ENCODE measurements around the gene RASGEF1B. TPM values are rescaled to one million over a fixed set of nuclear protein-coding genes. Genes with fewer than 3 reads are reported as not detected.

The RASGEF1B gene
- total RNA-seq, 1 experiment from 2014 or later = 7.5 TPM

DNA sequence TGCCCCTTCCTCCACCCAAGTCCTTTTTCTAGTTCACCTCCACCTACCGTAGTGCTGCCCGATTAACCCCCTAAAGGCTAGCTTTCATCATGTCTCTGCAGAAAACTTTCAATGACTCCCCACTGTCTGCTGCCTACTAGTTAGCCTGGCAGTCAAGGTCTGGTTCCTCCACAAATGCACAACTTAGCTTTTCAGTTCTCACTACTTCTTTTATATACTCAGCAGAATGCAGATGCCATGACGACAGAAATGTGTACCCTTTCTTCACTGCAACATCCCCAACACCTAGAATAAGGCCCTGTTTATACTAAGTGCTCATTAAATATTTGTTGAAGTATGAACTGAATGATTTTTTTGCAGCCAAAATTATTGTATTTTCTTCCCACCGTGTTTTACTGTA is 30.9 kb upstream of the RASGEF1B start:
- no peak overlapping the region for H2BK5ac ChIP-seq (ENCODE audit: insufficient read length, low read length)
- no peak overlapping the region for H3K4me3 Mint-ChIP-seq
- H2AFZ ChIP-seq (ENCODE audit: low read length) = no peak overlapping the region
- H3K23me2 ChIP-seq (ENCODE audit: insufficient read length, low read depth, low read length, poor library complexity, severe bottlenecking) = no peaks in the 10 kb centered on the region
- no peak overlapping the region for H3K27ac ChIP-seq (ENCODE audit: insufficient read length, low read depth, low read length)
- H3K27ac Mint-ChIP-seq = no peak overlapping the region
- H3K56ac ChIP-seq (ENCODE audit: insufficient read length, low read depth, low read length) = no peak overlapping the region
- no peak overlapping the region for H3K18ac ChIP-seq (ENCODE audit: insufficient read length, low read depth, low read length)
- peaks cover 11 to 21% of the 10 kb centered on the region in 2 experiments for H3K4me1 Mint-ChIP-seq
- no peak overlapping the region for H4K91ac ChIP-seq (ENCODE audit: insufficient read length, low read depth, low read length)
- H3K79me1 ChIP-seq (ENCODE audit: insufficient read depth, low read depth, low read length, poor library complexity, severe bottlenecking) = no peaks in the 10 kb centered on the region
- H3K4me2 ChIP-seq (ENCODE audit: insufficient read depth, insufficient read length, low read length) = no peak overlapping the region
- no peaks in the 10 kb centered on the region for H3K27me3 Mint-ChIP-seq (ENCODE audit: low read depth)
- no peak overlapping the region for H2BK15ac ChIP-seq (ENCODE audit: low read depth, low read length)
- TF ChIP-seq, protein P1, sequence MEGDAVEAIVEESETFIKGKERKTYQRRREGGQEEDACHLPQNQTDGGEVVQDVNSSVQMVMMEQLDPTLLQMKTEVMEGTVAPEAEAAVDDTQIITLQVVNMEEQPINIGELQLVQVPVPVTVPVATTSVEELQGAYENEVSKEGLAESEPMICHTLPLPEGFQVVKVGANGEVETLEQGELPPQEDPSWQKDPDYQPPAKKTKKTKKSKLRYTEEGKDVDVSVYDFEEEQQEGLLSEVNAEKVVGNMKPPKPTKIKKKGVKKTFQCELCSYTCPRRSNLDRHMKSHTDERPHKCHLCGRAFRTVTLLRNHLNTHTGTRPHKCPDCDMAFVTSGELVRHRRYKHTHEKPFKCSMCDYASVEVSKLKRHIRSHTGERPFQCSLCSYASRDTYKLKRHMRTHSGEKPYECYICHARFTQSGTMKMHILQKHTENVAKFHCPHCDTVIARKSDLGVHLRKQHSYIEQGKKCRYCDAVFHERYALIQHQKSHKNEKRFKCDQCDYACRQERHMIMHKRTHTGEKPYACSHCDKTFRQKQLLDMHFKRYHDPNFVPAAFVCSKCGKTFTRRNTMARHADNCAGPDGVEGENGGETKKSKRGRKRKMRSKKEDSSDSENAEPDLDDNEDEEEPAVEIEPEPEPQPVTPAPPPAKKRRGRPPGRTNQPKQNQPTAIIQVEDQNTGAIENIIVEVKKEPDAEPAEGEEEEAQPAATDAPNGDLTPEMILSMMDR (conservative IDR thresholded peaks at IDR 0.05) = no peak
- no peaks in the 10 kb centered on the region for H4K20me1 ChIP-seq (ENCODE audit: control insufficient read depth, insufficient read depth, insufficient read length)
- no peaks in the 10 kb centered on the region for H3K27me3 ChIP-seq (ENCODE audit: insufficient read depth, low read length)
- H3K79me2 ChIP-seq (ENCODE audit: insufficient read depth, low read length) = no peaks in the 10 kb centered on the region
- no peaks in the 10 kb centered on the region for H3K9me3 Mint-ChIP-seq
- WGBS (ENCODE audit: extremely low coverage, insufficient read length, low lambda C conversion rate) = no CpG with 5 or more reads among the region's 4 CpGs
- H2BK12ac ChIP-seq (ENCODE audit: insufficient read length, low read depth, low read length) = no peak overlapping the region
- no peaks in the 10 kb centered on the region for H3K9me3 ChIP-seq (ENCODE audit: control insufficient read depth, low read depth, low read length)
- no peak overlapping the region for H3K9ac ChIP-seq (ENCODE audit: extremely low read depth, insufficient read length, low read length)
- H3K36me3 Mint-ChIP-seq (ENCODE audit: insufficient read depth in 1 of 3, low read depth in 3 of 3) = no peaks in the 10 kb centered on the region
- H2AK5ac ChIP-seq (ENCODE audit: insufficient read length, low read length) = no peak overlapping the region
- no peak for DNase-seq
- no peak overlapping the region for H3K23ac ChIP-seq (ENCODE audit: insufficient read length, low read depth, low read length)
- no peak overlapping the region for H2BK120ac ChIP-seq (ENCODE audit: low read depth, low read length, poor library complexity, severe bottlenecking)
- H3T11ph ChIP-seq (ENCODE audit: low read length) = no peak overlapping the region
- H3K4me1 ChIP-seq (ENCODE audit: insufficient read depth, low read length) = 0 out of 2 replicates have a peak, but pooled peaks cover 3% of the 10 kb centered on the region
- no peak overlapping the region for H3K14ac ChIP-seq (ENCODE audit: insufficient read depth, low read length)
- H4K5ac ChIP-seq (ENCODE audit: insufficient read length, low read depth, low read length) = no peak overlapping the region
- H4K8ac ChIP-seq (replicated peaks; ENCODE audit: insufficient read length, low read depth, low read length) = no peak overlapping the region
- H2BK20ac ChIP-seq (ENCODE audit: low read depth, low read length, poor library complexity, severe bottlenecking) = no peak overlapping the region
- H3K4ac ChIP-seq (ENCODE audit: low read depth, low read length) = no peak overlapping the region

Data from H9 (cell line).